ENCODE measurements around the gene USH2A. TPM values are rescaled to one million over a fixed set of nuclear protein-coding genes. Genes with fewer than 3 reads are reported as not detected.

The USH2A gene
- total RNA-seq, 2 donors from 2014 or later = 0.62 to 3.1 TPM

DNA sequence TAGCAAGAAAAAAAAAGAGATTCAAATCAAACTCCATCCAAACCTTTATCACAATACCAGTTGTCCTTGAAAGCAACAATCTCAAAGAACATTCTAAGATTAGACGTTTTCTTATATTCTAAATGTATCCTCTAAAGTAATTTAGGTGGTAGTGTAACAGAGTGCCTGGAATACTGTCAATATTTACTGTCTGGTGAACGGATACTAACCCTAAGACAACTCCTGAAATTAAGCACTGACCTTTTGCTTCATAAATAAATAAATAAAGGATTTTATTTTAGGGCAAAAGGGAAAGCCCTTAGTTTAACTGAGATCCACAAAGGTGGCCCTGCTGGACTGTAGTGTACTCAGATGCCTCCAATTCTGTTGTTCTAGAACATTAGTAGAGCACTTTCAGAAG lies 9.9 kb upstream of the USH2A start:
- Histone ChIP-seq H3K4me3 (ENCODE audit: low read length) (no peak overlapping the region), H3K27ac (ENCODE audit: low read depth, low read length) (no peak overlapping the region), H3K27me3 (ENCODE audit: control insufficient read depth, insufficient read depth, low read length, poor library complexity, severe bottlenecking) (no peaks in the 10 kb centered on the region), H3K9me3 (ENCODE audit: control insufficient read depth, low read length) (no peaks in the 10 kb centered on the region), H3K9ac (ENCODE audit: extremely low read depth, low read length, poor library complexity, severe bottlenecking) (no peak overlapping the region), H3K4me1 (ENCODE audit: control insufficient read depth, insufficient read depth, low read length) (no peaks in the 10 kb centered on the region), H3K36me3 (ENCODE audit: control insufficient read depth, insufficient read depth, low read length) (no peaks in the 10 kb centered on the region)
- H3K9me3 Mint-ChIP-seq = no peaks in the 10 kb centered on the region
- H3K27me3 Mint-ChIP-seq (ENCODE audit: insufficient read depth) = no peaks in the 10 kb centered on the region
- H3K4me1 Mint-ChIP-seq = peaks cover 6% of the 10 kb centered on the region
- TF ChIP-seq, protein P1, sequence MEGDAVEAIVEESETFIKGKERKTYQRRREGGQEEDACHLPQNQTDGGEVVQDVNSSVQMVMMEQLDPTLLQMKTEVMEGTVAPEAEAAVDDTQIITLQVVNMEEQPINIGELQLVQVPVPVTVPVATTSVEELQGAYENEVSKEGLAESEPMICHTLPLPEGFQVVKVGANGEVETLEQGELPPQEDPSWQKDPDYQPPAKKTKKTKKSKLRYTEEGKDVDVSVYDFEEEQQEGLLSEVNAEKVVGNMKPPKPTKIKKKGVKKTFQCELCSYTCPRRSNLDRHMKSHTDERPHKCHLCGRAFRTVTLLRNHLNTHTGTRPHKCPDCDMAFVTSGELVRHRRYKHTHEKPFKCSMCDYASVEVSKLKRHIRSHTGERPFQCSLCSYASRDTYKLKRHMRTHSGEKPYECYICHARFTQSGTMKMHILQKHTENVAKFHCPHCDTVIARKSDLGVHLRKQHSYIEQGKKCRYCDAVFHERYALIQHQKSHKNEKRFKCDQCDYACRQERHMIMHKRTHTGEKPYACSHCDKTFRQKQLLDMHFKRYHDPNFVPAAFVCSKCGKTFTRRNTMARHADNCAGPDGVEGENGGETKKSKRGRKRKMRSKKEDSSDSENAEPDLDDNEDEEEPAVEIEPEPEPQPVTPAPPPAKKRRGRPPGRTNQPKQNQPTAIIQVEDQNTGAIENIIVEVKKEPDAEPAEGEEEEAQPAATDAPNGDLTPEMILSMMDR (conservative IDR thresholded peaks at IDR 0.05) = no peak
- 100% methylated on average over 2 of the region's 2 CpGs; no CpG with 5 or more reads in 1 of the 2 experiments for WGBS, 2 experiments (ENCODE audit: insufficient coverage in 1 of 2, insufficient read length in 1 of 2)
- H3K36me3 Mint-ChIP-seq (ENCODE audit: low read depth) = no peaks in the 10 kb centered on the region
- H3K27ac Mint-ChIP-seq = no peak overlapping the region
- H3K4me3 Mint-ChIP-seq = no peak overlapping the region
- no peak for DNase-seq

DNA sequence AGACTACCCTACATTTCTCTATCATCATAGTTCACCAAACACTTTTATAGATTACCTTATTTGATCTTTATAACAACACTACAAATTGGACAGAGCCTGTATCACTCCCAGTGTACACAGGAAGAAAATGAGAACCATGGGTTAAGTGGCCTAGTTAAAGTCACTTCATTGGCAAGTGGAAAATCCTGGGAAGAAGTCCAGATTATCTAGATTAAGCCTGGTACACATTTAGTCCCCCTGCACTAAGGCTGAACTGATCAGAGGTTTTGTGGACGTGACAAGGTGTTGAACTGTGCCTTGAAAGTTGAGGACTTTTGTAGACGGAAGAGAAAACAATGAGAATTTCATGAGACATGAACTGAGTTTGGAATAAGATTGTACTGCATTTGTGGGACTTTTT lies 7.5 kb upstream of the USH2A start:
- no peaks in the 10 kb centered on the region for H3K9me3 Mint-ChIP-seq
- no peak overlapping the region for H3K9ac ChIP-seq (ENCODE audit: extremely low read depth, low read length, poor library complexity, severe bottlenecking)
- H3K4me3 Mint-ChIP-seq = no peak overlapping the region
- H3K9me3 ChIP-seq (ENCODE audit: control insufficient read depth, low read length) = no peaks in the 10 kb centered on the region
- TF ChIP-seq, protein P1 (conservative IDR thresholded peaks at IDR 0.05) = no peak
- no peak overlapping the region for H3K27ac Mint-ChIP-seq
- H3K36me3 ChIP-seq (ENCODE audit: control insufficient read depth, insufficient read depth, low read length) = no peaks in the 10 kb centered on the region
- H3K4me1 Mint-ChIP-seq = peaks cover 6% of the 10 kb centered on the region
- no peaks in the 10 kb centered on the region for H3K27me3 Mint-ChIP-seq (ENCODE audit: insufficient read depth)
- no peak for DNase-seq
- no peaks in the 10 kb centered on the region for H3K4me1 ChIP-seq (ENCODE audit: control insufficient read depth, insufficient read depth, low read length)
- H3K36me3 Mint-ChIP-seq (ENCODE audit: low read depth) = no peaks in the 10 kb centered on the region
- H3K27me3 ChIP-seq (ENCODE audit: control insufficient read depth, insufficient read depth, low read length, poor library complexity, severe bottlenecking) = no peaks in the 10 kb centered on the region
- no peak overlapping the region for H3K4me3 ChIP-seq (ENCODE audit: low read length)
- no peak overlapping the region for H3K27ac ChIP-seq (ENCODE audit: low read depth, low read length)
- WGBS, 2 experiments (ENCODE audit: insufficient coverage in 1 of 2, insufficient read length in 1 of 2) = 91 to 94% methylated on average over 2 of the region's 2 CpGs

DNA sequence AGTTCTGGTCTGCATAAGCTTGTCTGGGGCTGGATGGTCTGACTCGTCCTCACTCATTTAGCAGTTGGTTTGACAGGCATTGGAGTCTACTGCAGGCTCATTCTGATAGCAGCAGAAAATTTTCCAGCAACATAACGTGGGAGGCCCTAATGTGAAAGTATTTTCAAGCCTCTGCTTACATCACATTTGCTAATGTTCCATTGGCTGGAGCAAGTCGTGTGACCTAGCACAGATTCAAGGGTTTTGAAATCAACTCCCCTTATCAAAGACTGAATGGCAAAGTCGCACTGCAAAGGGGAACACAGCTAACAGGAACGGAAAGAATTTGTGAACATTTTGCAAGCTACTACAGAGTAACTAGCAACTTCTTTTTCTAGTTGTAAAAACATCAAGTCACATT lies 2.3 kb upstream of the USH2A start:
- Mint-ChIP-seq H3K36me3 (ENCODE audit: low read depth) (no peaks in the 10 kb centered on the region), H3K9me3 (no peaks in the 10 kb centered on the region), H3K27me3 (ENCODE audit: insufficient read depth) (no peaks in the 10 kb centered on the region), H3K27ac (no peak overlapping the region), H3K4me1 (peaks cover 4% of the 10 kb centered on the region), H3K4me3 (no peak overlapping the region)
- no peak for DNase-seq
- Histone ChIP-seq H3K27ac (ENCODE audit: low read depth, low read length) (no peak overlapping the region), H3K36me3 (ENCODE audit: control insufficient read depth, insufficient read depth, low read length) (no peaks in the 10 kb centered on the region), H3K4me3 (ENCODE audit: low read length) (no peak overlapping the region), H3K9me3 (ENCODE audit: control insufficient read depth, low read length) (no peaks in the 10 kb centered on the region), H3K9ac (ENCODE audit: extremely low read depth, low read length, poor library complexity, severe bottlenecking) (no peak overlapping the region), H3K4me1 (ENCODE audit: control insufficient read depth, insufficient read depth, low read length) (no peaks in the 10 kb centered on the region), H3K27me3 (ENCODE audit: control insufficient read depth, insufficient read depth, low read length, poor library complexity, severe bottlenecking) (no peaks in the 10 kb centered on the region)
- TF ChIP-seq, protein P1 (conservative IDR thresholded peaks at IDR 0.05) = no peak
- WGBS, 2 experiments (ENCODE audit: insufficient coverage in 1 of 2, insufficient read length in 1 of 2) = 90 to 93% methylated on average over 5 of the region's 5 CpGs

Measured in endodermal cell (in vitro differentiated cells).